Measurements from ENCODE around the gene HOXA4. TPM values are rescaled to one million over a fixed set of nuclear protein-coding genes. Genes with fewer than 3 reads are reported as not detected.

HOXA4 gene
- polyA plus RNA-seq, 1 donor from 2014 or later: not detected

DNA sequence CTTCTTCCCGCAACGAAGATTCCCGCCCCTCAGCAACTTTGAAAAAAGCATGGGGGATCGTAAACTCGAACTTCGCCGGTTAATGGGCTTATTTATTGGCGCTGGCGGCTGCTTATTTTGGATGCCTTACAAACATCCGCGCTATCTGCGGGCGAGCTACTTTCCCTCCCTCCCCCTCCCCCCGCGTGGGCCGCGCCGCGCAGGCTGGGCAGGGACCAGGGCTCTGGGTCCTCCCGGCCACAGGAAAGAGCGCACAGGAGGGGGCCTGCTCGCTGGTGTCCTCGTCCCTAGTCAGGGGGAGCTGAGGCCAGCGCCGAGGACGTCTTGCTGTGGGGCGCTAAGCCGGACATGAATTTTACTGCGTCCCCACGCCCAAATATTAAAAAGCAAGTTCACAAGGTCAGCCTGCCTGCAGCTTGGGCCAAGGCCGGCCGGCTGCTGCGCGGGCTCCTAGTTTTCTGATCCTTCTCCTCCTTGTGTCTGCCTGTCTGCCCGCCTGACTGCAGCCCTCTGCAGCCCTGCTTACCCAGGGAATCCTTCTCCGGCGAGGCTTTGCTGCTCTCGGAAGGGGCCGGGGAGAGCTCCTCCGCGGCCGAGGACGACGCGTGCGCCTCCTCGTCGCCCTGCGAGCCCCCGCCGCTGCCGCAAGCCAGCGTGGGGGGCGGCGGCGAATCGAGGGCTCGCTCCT is 42.4 kb upstream of the HOXA4 start:
- Mint-ChIP-seq H3K36me3 (peaks cover 2% of the 10 kb centered on the region), H3K27ac (peak overlapping the region in 2 of 3 donors; percentile 92 to 98), H3K4me3 (peak overlapping the region in 2 of 4 donors; percentile 45 to 86), H3K9me3 (peaks cover 0 to 8% (median 0%) of the 10 kb centered on the region in 3 donors), H3K4me1 (peaks cover 7 to 16% (median 10%) of the 10 kb centered on the region in 3 donors), H3K27me3 (peaks cover 44% of the 10 kb centered on the region)

DNA sequence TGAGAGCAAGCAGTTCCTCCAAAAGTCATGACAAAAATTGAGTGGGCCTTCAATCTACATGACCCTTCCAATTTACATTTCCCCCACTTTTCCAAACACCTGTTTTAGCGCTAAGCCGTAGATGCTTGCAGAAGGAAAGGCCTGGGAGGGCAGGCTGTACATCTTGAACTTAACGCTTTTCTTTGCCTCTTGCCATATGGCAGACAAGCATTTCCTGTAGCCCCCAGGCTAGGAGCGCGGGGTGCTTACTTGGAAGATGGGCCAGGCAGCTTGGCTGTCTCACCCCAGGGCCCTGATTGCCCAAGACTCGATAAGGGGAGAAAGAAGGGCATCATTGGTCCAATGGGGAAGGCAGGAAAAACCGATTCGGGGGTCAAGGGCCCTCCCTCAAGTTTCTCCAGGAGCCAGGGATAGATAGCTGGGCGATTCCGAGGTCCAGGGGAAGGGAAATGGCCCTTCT is 41.8 kb upstream of the HOXA4 start:
- Mint-ChIP-seq H3K27ac (peak overlapping the region; percentile 92 to 98 (median 96)), H3K4me3 (peak overlapping the region in 3 of 4 donors; percentile 60 to 86 (median 85)), H3K36me3 (peaks cover 2% of the 10 kb centered on the region), H3K9me3 (peaks cover 0 to 8% (median 0%) of the 10 kb centered on the region in 3 donors), H3K4me1 (peaks cover 7 to 12% (median 10%) of the 10 kb centered on the region in 3 donors), H3K27me3 (peaks cover 49% of the 10 kb centered on the region)

DNA sequence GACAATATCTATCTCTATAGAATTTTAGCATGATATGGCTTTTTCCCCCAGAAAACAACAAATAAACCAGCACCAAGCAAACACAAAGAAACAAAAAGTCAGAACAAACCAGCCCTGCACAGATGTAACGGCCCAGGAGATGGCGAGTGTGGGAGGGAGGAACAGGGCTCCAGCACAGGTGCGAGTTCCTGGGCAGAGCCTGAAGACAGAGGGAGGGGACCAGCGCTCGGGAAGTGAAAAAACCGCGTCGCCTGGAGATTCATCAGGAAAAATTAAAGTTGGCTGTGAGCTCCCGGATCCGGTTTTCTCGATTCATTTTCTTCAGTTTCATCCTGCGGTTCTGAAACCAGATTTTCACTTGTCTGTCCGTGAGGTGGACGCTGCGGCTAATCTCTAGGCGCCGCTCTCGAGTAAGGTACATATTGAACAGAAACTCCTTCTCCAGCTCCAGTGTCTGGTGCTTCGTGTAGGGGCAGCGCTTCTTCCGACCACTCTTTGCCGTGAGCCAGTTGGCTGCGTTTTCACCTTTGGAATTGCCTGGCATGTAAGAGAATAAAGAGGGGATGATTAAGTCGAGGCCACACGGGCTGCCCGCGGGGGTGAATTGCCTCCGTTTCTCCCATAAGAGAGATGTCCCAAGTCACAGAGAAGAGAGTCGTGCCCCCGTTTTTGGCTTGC is 41.2 kb upstream of the HOXA4 start:
- peaks cover 52% of the 10 kb centered on the region for H3K27me3 Mint-ChIP-seq
- H3K4me3 Mint-ChIP-seq: peak overlapping the region; percentile 51 to 91 (median 73)
- H3K36me3 Mint-ChIP-seq: peaks cover 2% of the 10 kb centered on the region

DNA sequence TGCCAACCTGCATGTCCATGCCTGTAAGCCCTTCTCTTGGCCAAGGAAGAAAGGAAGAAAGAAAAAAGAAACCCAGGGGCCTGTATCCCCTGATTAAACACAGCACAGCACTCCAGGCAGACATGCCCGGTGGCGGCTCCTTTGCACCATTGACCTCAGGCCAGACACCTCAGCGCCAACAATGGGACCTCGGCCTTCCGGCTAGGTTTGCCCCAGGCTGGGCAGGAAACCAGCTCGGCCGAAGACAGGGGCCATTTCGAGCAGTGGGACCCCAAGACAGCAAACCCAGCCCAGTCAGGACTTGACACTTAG is 40.7 kb upstream of the HOXA4 start:
- H3K27ac Mint-ChIP-seq: peak overlapping the region; percentile 27 to 98 (median 92)
- H3K4me1 Mint-ChIP-seq: peaks cover 7 to 12% (median 10%) of the 10 kb centered on the region in 3 donors
- peaks cover 2% of the 10 kb centered on the region for H3K36me3 Mint-ChIP-seq
- peaks cover 51% of the 10 kb centered on the region for H3K27me3 Mint-ChIP-seq
- peaks cover 0 to 10% (median 0%) of the 10 kb centered on the region in 3 donors for H3K9me3 Mint-ChIP-seq
- peak overlapping the region in 2 of 4 donors; percentile 60 to 91 for H3K4me3 Mint-ChIP-seq

More for the DNA sequence above, 41.2 kb upstream of the HOXA4 start:
- Mint-ChIP-seq H3K4me1 (peaks cover 7 to 12% (median 10%) of the 10 kb centered on the region in 3 donors), H3K27ac (peak overlapping the region; percentile 92 to 98 (median 96)), H3K9me3 (peaks cover 0 to 10% (median 0%) of the 10 kb centered on the region in 3 donors)

DNA sequence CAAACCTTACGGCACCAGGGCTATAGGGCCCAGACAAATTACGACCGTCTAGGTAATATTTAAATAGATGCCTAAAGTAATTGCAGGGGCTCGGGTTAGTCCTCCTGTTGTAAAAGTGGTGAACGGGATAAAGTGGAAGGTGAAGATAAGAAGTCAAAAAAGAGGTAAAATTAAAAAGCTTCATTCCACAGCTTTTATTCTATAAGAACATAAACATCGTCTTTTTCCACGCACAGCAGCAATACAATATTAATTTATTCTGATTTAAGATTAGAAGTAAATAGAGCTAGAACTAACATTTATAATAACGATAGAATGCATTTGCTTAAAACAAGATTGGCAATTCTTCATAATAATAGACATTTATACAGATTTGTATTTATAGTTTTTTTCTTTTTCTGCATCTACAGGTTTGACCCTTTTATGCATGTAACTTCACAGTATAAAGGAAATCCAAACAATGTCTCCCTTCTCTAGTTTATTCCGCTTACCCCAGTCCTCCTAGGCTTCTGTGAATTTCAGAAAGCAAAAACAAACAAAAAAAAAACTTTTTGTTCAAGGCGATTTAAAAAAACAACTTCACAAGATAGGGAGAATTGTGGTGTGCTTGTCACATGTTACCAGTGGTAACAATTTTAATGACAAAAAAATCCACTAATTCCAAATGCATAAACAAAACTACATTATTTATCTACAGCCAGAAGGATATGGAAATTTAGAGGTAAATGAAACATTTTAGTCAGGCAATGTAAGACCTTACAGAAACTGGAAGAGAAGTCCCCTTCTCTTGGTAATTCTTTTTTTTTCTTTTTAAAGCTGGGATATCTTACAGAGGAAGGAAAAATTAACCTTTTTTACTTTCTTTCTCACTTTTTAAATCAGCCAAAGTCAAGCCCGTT is 40.1 kb upstream of the HOXA4 start:
- H3K36me3 Mint-ChIP-seq: peaks cover 2% of the 10 kb centered on the region
- peak overlapping the region in 3 of 4 donors; percentile 17 to 62 (median 60) for H3K4me3 Mint-ChIP-seq
- peaks cover 48% of the 10 kb centered on the region for H3K27me3 Mint-ChIP-seq
- H3K9me3 Mint-ChIP-seq: peaks cover 0 to 13% (median 0%) of the 10 kb centered on the region in 3 donors
- peaks cover 7 to 12% (median 10%) of the 10 kb centered on the region in 3 donors for H3K4me1 Mint-ChIP-seq
- H3K27ac Mint-ChIP-seq: peak overlapping the region; percentile 63 to 98 (median 80)

DNA sequence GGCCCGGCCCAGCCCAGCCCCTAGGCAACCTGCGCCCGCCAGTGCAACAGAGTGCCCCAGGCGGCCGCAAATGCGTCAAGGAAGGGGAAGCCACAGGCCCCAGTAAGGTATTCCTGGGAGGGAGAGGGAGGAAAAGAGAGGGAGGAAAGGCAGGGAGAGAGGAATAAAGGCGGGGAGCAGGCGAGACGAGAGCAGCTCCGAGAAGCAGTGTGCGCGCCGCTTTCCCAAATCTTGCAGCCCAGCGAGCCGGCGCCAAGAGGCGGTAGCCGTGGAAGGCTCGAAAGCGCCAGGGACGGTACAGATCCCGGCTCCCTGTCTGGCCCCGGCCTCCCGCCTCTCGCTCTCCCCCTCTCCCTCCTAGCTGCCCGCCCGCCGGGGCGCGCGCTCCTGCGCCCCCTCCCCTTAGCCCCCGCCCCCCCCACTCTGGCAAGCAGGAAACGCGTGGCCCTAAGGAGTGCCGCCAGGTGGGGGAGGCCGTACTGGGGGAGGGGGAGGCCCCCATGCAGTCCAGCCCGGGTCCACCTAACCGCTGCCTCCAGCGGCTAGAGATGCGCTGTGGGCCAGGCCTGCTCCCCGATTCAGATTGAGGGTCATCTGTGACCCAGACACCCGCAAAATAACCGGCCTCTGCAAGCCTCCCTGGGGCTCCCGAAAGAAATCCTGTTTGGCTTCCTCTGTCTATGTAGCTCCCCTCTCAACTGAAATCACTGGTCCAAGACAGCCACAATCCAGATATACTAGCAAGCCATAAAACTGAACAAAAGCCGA is 39.3 kb upstream of the HOXA4 start:
- Mint-ChIP-seq H3K27ac (peak overlapping the region; percentile 63 to 98 (median 95)), H3K27me3 (peaks cover 44% of the 10 kb centered on the region), H3K36me3 (peaks cover 2% of the 10 kb centered on the region), H3K4me3 (peak overlapping the region in 3 of 4 donors; percentile 45 to 62 (median 60)), H3K4me1 (peaks cover 7 to 12% (median 9%) of the 10 kb centered on the region in 3 donors), H3K9me3 (peaks cover 0 to 13% (median 0%) of the 10 kb centered on the region in 3 donors)

DNA sequence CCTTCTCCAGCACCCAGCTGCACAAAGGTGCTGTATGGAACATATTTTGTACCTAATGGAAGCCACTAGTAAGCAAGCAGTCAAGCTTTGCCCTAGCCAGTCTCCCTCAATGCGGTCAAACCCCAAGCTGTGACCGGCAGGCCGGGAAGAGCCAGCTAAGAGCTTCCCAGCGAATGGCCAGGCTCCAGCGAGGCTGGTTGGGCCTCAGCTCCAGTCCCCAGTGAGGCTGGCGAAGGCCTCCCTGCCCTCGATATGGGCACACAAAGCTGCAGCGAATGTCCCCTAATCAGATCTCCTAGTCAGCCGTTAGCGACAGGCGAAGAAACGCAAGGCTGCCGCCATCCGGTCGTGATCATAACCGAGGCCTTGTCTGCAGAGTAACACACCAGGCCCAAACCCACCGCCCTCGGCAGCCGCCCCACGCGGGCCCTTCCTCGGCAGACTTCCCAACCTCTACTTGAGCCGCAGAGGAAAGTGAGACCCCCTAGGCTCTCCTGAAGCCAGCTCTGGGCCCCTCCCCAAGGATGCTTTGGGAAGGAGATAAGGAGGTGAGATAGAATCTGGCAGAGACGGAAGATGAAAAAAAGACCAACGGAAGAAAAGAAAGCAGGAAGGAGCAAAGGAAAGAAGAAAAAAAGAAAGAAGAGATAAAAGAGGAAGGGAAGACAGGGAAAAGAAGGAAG is 37.8 kb upstream of the HOXA4 start:
- Mint-ChIP-seq H3K4me1 (peaks cover 7 to 12% (median 9%) of the 10 kb centered on the region in 3 donors), H3K36me3 (peaks cover 3% of the 10 kb centered on the region), H3K27ac (peak overlapping the region; percentile 85 to 98 (median 95)), H3K27me3 (peaks cover 48% of the 10 kb centered on the region), H3K9me3 (peaks cover 0 to 13% (median 0%) of the 10 kb centered on the region in 3 donors), H3K4me3 (peak overlapping the region; percentile 38 to 90 (median 76))

DNA sequence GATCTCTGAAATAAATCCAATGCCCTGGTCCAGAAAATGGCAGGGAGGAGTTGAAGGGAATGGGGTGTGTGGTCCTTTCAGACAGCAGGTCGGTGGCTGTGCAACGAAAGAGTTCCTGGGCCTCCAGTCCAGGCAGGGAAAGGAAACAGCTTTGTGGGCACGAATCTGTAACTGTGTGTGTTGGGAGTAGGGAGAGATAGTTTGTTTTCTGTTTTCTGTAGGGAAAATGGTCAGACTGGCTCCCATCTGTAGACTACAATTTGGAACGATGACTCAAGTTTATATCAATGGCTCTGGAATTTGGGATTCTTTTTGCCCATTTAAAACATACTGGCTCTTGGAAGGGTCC is 37.3 kb upstream of the HOXA4 start:
- H3K4me1 Mint-ChIP-seq: peaks cover 7 to 13% (median 9%) of the 10 kb centered on the region in 3 donors
- peak overlapping the region; percentile 85 to 98 (median 93) for H3K27ac Mint-ChIP-seq
- H3K9me3 Mint-ChIP-seq: peaks cover 0 to 13% (median 0%) of the 10 kb centered on the region in 3 donors
- H3K4me3 Mint-ChIP-seq: peak overlapping the region in 2 of 4 donors; percentile 39 to 86
- H3K36me3 Mint-ChIP-seq: peaks cover 3% of the 10 kb centered on the region
- peaks cover 50% of the 10 kb centered on the region for H3K27me3 Mint-ChIP-seq

DNA sequence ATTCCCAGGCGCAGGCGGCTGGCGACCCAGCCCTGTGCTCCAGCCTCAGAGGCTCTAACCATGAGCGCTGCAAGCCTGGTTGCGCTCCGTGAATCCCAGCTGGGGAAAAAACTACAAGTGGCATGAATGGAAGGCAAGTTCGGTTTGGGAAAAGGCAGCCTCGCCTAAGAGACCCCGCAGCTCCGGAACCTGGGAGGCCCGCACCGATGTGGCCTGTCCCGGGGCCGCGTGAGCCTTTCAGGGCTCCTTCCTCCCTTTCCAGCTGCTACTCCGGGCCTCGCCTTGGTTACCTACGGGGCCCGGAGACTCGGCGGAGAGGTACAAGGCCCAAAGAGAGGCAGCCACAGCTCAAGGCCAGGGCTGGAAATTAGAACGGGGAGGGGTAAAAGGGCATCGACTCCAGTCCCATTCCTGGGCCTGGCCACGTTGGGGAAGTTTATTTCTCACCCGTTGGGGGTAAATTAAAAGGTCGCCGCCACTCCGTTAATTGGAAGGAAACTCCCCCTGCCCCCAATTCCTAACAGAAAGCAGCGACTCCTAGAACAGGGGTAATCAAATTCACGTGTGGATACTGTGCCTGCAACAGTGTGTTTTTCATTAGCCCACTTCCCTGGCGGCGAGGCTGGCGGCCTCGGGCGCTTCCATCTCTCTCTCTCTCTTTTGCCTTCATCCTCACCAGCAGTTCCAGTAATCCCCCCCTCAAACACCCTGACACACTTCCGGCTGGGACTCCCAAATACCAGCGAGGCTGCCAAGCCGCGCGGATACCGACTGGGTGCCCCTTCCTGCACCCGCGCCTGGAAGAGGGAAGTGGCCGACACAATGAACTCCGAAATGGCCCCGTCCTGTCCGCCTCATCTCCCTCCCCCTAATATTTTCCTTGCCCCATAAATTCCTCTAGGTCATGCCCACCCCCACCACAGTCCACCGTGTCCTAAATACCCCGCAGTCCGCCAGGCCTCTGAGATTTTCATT is 36.3 kb upstream of the HOXA4 start:
- Mint-ChIP-seq H3K36me3 (peaks cover 3% of the 10 kb centered on the region), H3K4me3 (peak overlapping the region in 2 of 4 donors; percentile 79 to 86), H3K27ac (peak overlapping the region; percentile 85 to 98 (median 93)), H3K9me3 (peaks cover 0 to 10% (median 0%) of the 10 kb centered on the region in 3 donors), H3K27me3 (peaks cover 47% of the 10 kb centered on the region), H3K4me1 (peaks cover 2 to 13% (median 5%) of the 10 kb centered on the region in 3 donors)

DNA sequence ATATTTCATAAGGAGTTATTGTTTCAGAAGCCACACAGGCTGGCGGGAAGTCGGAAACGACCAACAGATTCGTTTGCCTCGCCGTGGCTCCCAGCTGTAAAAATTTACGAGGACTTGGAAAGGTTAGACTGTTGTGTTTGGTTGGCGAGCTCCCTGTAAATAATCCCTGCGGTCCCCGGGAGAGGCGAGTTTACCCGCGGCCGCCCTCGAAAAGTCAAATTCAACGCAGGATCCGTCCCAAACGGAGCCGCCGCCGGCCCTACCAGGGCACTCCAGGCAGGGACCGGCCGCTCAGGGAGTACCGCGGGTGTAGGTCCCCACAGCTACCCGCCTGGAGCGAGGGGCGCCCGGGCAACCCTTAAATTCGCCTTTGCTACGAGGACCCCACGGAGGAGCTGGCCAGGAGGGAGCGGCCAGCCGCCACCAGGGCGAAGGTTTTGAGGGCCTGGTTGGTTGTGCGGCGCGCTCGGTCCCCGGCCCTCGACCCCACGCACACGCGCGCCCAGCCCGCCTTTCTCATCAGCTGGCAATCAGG is 35.5 kb upstream of the HOXA4 start:
- peaks cover 1 to 11% (median 3%) of the 10 kb centered on the region in 3 donors for H3K4me1 Mint-ChIP-seq
- peaks cover 44% of the 10 kb centered on the region for H3K27me3 Mint-ChIP-seq
- peak overlapping the region in 3 of 4 donors; percentile 66 to 82 (median 70) for H3K4me3 Mint-ChIP-seq
- peaks cover 0 to 10% (median 0%) of the 10 kb centered on the region in 3 donors for H3K9me3 Mint-ChIP-seq
- peak overlapping the region; percentile 85 to 98 (median 98) for H3K27ac Mint-ChIP-seq
- H3K36me3 Mint-ChIP-seq: peaks cover 1% of the 10 kb centered on the region

DNA sequence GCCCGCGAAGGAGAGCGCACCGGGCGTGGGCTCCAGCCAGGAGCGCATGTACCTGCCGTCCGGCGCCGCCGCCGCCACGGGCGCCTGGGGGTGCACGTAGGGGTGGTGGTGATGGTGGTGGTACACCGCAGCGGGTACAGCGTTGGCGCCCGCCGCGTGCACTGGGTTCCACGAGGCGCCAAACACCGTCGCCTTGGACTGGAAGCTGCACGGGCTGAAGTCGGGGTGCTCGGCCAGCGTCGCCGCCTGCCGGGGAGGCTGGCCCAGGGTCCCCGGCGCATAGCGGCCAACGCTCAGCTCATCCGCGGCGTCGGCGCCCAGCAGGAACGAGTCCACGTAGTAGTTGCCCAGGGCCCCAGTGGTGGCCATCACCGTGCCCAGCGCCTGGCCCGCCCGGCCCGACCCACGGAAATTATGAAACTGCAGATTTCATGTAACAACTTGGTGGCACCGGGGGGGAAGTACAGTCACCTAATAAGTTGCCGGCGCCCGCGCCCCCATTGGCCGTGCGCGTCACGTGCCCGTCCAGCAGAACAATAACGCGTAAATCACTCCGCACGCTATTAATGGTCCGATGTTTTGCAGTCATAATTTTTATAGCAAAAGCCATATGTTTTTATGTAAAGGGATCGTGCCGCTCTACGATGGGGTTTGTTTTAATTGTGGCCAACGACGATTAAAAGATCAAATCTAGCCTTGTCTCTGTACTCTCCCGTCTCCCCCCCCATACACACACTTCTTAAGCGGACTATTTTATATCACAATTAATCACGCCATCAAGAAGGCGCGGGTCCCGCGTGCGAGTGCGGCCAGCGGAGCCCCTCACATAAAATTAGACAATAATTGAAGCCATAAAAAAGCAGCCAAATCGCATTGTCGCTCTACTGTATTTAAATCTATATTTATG is 34.8 kb upstream of the HOXA4 start, which contains the start of gene HOXA9:
HOXA9 (minus strand) TSS at position 449 of the 907 bp plus-strand sequence; CDS start at position 369, 80 bp downstream.
- Mint-ChIP-seq H3K9me3 (peaks cover 0 to 10% (median 0%) of the 10 kb centered on the region in 3 donors), H3K36me3 (peaks cover 1% of the 10 kb centered on the region), H3K4me1 (peaks cover 3 to 14% (median 4%) of the 10 kb centered on the region in 3 donors), H3K27me3 (peaks cover 44% of the 10 kb centered on the region), H3K4me3 (peak within 1 kb of the TSS; percentile 25 to 82 (median 73)), H3K27ac (peak within 1 kb of the TSS; percentile 85 to 98 (median 98))
